Endometrium (tissue), 2 donors: Measurements from ENCODE around the gene SBNO2.
"Not testable (repeated sequence)": the region's sequence is repeated elsewhere in the genome, so short reads cannot be mapped to it uniquely, and the experiment has no call there.

Experiments
- FAIRE-seq: peaks from 2 replicates; lab custom pipeline; 2012; peaks lifted over from hg19 to GRCh38; lab: Jason Lieb, UNC
- donor health status: control.
- donor health status: control.

Gene SBNO2

DNA sequence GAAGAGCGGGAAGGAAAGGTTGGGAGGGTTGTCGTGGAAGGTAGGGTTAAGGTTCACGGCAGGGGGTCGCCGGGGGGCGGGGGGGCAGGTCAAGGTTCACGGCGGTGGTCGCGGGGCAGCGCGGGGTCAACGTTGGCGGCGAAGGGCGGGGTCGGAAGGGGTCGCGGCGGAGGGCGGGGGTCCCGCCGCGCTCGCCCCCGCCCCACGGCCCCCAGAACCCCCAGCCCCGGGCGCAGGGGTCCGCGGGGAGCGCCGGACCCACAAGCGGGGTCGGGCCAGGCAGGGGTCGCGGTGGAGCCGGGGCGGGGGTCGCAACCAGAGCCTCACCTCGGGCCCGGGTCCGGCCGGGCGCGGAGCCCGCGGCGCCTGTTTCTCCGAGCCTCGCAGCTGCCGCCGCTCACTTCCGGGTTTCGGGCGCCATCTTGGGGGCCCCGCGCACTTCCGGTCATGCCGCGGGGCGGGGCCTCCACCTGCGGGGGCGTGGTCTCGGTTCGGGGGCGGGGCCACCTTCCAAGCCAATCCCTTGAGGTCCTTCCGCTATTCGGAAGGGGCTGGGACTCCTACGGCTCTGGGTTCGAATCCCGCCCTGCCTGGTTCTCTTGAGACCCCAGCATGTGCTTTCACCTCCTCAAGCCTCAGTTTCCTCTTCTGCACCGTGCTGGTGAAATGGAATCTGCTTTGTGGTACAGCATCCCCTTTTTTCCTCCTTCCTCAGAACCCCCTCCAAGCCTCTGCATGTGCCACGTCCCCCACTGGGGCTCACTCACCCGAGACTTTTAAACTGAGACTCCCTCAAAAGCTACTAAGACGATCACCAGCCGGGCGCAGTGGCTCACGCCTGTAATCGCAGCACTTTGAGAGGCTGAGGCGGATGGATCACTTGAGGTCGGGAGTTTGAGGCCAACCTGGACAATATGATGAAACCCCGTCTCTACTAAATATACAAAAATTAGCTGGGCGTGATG is at the start of gene SBNO2:
Gene SBNO2 (minus strand): TSS at position 424 of the 965 bp plus-strand sequence. CDS start 19,992 bp downstream, outside the sequence.
- FAIRE-seq: no peak

GRCh38 chr19:1223018-1223855 is 49.2 kb upstream of the SBNO2 start:
- no peak for FAIRE-seq

GRCh38 chr19:1222394-1222793 is 48.3 kb upstream of the SBNO2 start:
- no peak for FAIRE-seq

GRCh38 chr19:1221904-1222255 is 47.8 kb upstream of the SBNO2 start:
- no peak for FAIRE-seq

- no peak for FAIRE-seq
Observed at GRCh38 chr19:1220976-1221903, 47.2 kb upstream of the SBNO2 start.

GRCh38 chr19:1220477-1220930 is 46.4 kb upstream of the SBNO2 start:
- FAIRE-seq: no peak

GRCh38 chr19:1219786-1220476 is 45.9 kb upstream of the SBNO2 start:
- no peak for FAIRE-seq

- no peak for FAIRE-seq
Observed at GRCh38 chr19:1218751-1219567, 44.9 kb upstream of the SBNO2 start.

DNA sequence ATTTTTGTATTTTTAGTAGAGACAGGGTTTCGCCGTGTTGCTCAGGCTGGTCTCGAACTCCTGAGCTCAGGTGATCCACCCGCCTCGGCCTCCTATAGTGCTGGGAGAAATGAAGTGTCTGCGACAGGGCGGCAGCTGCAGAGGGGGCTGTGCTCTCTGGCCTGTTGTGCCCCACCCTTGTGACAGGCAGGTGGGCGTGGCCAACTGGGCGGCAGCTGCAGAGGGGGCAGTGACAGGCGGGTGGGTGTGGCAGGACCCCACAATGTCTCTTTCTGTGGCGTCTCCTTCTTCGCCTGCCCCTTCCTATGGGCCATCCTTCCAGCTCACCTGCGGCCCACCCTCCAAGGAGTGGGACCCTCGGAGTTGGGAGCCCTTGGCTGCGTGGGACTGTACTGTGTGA is 43.3 kb upstream of the SBNO2 start:
- FAIRE-seq: no peak

DNA sequence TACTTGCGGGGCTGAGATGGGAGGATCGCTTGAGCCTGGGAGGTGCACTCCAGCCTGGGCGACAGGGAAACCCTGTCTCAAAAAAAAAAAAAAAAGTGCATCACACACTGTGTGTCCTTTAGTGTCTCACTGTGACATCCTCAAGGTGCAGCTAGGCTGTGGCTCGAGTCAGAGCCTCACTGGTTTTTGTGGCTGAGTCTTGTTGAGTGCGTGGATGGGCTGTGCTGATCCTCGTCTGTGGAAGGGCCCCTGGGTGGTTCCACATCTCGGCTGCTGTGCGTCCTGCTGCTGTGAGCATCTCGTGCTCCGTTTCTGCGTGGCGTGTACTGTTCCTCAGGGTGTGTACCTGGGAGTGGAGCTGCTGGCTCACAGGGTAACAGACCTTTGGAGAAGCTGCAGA is 42.7 kb upstream of the SBNO2 start:
- FAIRE-seq: no peak

DNA sequence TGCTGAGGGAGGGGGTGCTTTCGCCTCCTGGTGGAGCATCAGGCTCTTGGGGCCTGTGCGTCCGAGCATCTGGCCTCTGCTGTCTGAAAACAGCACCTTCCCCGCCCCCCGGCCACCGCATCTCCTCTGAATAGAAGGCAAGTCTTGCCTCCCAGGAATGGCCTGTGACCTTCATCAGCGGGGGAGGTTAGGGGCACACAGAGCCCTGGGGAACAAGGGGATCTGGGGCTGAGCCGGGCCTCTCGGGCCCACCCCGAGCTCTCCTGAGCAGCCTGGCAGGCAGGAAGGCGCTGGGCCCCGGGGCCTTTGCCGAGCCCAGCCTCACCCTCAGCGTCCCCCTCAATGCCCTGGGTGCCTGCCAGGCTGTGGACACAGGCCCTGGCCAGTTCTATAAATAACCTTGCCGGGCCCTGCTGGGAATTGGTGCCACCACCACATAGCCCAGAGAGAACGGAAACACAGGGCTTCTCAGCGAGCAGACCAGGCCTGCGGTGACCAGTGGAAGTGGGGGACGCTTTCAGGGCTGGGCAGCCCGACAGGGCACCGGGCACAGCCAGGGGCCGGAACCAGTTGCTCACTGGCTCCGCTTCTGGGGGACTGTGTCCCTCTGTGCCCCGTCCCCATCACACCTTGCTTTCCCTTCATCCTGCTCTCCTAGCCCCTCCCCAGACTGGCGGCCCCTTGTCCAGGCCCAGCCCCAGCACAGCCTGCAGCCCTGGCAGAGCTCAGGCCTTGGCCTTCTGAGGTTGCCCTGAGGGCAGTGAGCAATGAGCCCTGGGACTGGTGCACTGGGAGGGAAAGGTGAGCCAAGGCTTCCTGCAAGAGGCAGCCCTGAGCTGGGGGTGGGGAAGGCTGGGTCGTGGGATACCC is 41.0 kb upstream of the SBNO2 start:
- FAIRE-seq: no peak

DNA sequence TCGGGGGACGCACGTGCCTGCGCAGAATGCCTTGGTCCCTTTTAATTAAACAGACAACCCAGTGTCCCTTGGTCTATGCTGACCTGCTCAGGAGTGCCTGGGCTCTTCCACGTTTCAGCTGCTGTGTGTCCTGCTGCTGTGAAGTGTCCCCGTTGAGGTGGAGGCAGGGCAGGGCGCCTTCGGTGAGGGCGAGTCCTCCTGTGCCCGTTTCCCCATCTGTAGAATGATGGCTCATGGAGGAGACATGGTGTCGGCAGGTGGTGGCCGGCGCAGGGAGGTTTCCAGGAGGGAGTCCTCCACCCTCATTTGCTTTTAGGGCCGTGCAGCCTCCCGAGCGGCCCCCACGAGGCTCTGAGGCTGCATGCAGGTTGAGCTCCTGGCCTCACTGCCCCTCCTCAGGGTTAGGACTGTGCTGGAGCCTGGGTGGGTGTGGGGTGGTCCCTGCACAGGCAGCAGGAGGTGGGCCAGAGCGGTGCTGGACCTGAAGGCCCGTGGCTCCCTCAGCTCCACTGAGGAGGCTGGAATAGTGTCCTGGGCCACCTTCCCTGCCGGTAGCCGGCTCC is 40.3 kb upstream of the SBNO2 start:
- no peak for FAIRE-seq

DNA sequence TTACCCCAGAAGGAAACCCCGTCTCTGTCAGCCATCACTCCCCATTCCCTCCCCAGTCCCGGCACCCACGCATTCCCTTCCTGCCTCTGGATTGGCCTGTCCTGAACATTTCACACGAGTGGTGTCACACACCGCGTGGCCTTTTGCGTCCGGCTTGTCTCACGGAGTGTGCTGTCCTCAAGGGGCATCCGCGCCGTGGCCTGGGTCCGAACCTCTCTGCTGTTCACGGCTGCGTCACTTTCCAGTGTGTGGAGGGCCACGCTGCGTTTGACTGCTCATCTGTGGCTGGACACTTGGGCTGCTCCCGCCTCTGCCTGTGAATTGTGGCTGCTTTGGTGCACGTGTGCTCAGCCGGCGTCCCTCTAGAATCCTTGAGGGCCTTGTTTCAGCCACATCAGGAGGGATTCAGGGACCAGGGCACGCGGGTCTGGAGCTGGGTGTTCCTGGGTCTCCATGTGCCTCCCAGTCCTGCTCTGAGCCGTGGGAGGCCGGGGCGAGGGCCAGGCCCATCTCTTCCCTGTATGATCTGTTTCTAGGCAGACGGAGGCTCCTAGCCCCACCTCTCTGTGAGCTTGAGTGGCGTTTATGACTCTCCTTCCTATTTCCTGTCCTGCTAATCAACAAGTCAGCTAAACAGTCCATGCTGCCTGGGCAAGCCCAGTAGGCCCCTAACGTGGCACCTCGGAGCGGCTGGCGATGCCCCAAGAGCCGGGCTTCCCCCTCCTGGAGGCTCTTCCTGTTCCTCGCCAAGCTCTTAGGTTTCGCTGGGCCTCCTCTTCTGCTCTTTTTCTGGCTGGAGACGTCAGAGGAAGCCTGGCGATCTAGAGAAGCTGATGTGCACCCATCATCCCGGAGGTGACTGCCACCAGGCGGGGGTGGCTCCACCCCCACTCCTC is 39.6 kb upstream of the SBNO2 start:
- no peak for FAIRE-seq

DNA sequence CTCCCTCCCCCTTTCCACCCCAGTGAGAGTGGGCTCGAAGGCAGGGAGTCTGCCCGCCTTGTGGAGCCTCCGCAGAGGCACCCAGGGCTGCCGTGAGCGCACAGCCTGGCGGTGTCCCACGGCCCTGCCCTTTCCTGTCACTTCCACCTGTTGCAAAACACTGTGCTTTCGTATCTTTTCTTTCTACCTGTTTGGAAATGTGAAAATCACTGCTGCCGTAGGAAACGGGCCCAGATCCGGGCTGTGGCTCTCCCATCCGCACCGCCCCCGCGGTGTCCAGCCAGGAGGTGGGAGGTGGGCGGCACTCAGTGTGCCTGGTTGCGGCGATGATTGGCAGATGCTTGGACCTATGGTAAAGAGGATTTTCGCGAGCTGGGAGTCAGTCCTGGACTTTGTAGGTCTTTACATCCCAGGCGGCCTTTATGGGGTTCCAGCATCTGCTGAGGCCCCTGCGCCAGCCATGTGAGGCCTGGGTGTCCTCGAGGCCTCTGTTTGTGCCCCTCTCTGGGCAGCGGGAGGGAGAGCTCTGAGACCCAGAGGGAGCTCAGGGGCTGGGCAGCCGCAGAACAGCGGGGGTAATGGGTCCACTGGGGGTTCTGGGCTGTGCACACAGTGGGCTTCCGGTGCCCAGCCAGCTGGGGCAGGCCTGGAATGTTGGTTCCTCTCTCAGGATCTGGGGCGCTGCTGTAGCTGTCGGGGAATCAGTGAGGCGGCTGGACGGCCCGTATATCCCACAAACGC is 37.6 kb upstream of the SBNO2 start:
- no peak for FAIRE-seq

GRCh38 chr19:1210227-1210538 is 36.1 kb upstream of the SBNO2 start:
- no peak for FAIRE-seq

DNA sequence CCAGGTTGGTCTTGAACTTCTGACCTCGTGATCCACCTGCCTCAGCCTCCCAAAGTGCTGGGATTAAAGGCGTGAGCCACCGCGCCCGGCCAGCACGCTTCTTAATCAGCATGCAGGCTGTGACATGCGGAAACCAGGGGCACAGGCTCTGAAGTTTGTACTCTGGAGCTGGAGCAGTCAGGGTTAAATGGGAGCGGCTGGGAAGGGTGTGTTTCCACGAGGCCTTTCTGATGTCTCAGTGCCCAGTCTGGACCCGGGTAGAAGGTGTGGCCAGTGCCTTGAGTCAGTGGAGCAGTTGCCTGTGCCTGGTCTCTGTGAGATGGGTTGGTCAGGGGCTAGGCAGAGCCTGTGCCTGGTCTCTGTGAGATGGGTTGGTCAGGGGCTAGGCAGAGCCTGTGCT is 34.8 kb upstream of the SBNO2 start:
- FAIRE-seq: not testable (repeated sequence)

GRCh38 chr19:1206864-1207450 is 32.9 kb upstream of the SBNO2 start:
- FAIRE-seq: no peak
